ENCODE data around the gene POU6F1.

POU6F1 gene

DNA sequence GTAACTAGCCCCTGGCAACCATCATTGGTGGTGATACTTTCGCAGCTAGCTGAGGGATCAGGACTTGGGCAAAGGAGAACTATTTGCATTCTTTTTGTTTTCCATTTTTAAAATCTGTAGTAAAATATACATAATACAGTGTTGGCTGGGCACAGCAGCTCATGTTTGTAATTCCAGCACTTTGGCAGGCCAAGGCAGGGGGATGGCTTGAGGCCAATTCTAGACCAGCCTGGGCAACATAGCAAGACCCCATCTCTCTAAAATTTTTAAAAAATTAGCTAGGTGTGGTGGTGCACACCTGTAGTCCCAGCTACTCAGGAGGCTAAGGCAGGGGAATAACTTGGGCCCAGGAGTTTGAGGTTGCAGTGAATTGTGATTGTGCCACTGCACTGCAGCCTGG, 64.9 kb downstream of the POU6F1 start:
- no peaks in the 10 kb centered on the region for H3K9me3 ChIP-seq
- TF ChIP-seq, protein P1, sequence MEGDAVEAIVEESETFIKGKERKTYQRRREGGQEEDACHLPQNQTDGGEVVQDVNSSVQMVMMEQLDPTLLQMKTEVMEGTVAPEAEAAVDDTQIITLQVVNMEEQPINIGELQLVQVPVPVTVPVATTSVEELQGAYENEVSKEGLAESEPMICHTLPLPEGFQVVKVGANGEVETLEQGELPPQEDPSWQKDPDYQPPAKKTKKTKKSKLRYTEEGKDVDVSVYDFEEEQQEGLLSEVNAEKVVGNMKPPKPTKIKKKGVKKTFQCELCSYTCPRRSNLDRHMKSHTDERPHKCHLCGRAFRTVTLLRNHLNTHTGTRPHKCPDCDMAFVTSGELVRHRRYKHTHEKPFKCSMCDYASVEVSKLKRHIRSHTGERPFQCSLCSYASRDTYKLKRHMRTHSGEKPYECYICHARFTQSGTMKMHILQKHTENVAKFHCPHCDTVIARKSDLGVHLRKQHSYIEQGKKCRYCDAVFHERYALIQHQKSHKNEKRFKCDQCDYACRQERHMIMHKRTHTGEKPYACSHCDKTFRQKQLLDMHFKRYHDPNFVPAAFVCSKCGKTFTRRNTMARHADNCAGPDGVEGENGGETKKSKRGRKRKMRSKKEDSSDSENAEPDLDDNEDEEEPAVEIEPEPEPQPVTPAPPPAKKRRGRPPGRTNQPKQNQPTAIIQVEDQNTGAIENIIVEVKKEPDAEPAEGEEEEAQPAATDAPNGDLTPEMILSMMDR (IDR thresholded peaks at IDR 0.05) = no peak
- H3K36me3 ChIP-seq = no peaks in the 10 kb centered on the region
- H3K4me3 ChIP-seq (ENCODE audit: low read depth in 1 of 2, low read length in 1 of 2) = no peak overlapping the region
- H3K27me3 ChIP-seq = no peaks in the 10 kb centered on the region
- H3K4me1 ChIP-seq (ENCODE audit: control insufficient read depth in 1 of 2, insufficient read depth in 1 of 2, low read depth in 1 of 2, low read length in 1 of 2) = no peaks in the 10 kb centered on the region
- no peak overlapping the region for H3K27ac ChIP-seq

DNA sequence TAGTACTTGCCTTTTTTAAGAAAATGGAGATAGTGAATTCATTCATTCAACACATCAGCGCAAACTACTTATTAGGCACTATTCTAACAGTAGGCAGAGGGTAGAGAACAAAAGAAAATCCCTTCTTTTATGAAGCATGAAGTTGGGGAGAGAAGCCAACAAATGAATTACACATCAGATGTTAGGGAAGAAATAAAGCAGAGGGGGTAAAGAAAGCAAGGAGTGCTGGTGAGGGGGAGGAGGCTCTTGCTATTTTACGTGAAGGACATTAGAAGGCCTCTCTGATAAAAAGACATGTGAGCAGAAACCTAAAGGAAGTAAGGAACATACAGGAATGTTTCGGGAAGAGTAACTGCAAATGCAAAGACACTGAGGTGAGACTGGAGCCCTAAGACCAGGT, 67.1 kb downstream of the POU6F1 start:
- Histone ChIP-seq H3K9me3 (no peaks in the 10 kb centered on the region), H3K4me1 (ENCODE audit: control insufficient read depth in 1 of 2, insufficient read depth in 1 of 2, low read depth in 1 of 2, low read length in 1 of 2) (no peaks in the 10 kb centered on the region), H3K36me3 (no peaks in the 10 kb centered on the region), H3K27me3 (no peaks in the 10 kb centered on the region), H3K4me3 (ENCODE audit: low read depth in 1 of 2, low read length in 1 of 2) (no peak overlapping the region), H3K27ac (no peak overlapping the region)
- TF ChIP-seq, protein P1 (IDR thresholded peaks at IDR 0.05) = no peak

DNA sequence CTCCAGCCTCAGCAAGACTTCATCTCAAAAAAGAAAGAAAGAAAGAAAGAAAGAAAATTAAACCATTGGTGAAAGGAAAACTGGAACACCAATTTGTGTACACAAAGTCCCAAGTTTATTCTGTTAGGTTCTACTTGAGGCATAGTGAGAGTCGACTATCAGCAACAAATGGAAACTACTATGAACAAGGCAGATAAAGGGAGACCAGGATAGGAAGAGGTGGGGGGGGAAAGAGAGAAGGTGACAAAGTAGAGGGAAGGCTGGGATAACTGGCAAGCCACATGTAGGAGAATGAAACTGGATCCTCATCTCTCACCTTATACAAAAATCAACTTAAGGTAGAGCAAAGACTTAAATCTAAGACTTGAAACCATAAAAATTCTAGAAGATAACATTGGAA, 70.6 kb downstream of the POU6F1 start:
- H3K9me3 ChIP-seq = no peaks in the 10 kb centered on the region
- H3K27ac ChIP-seq = no peak overlapping the region
- H3K4me1 ChIP-seq (ENCODE audit: control insufficient read depth in 1 of 2, insufficient read depth in 1 of 2, low read depth in 1 of 2, low read length in 1 of 2) = no peaks in the 10 kb centered on the region
- TF ChIP-seq, protein P1 (IDR thresholded peaks at IDR 0.05) = no peak
- H3K27me3 ChIP-seq = no peaks in the 10 kb centered on the region
- no peak overlapping the region for H3K4me3 ChIP-seq (ENCODE audit: low read depth in 1 of 2, low read length in 1 of 2)
- H3K36me3 ChIP-seq = no peaks in the 10 kb centered on the region

DNA sequence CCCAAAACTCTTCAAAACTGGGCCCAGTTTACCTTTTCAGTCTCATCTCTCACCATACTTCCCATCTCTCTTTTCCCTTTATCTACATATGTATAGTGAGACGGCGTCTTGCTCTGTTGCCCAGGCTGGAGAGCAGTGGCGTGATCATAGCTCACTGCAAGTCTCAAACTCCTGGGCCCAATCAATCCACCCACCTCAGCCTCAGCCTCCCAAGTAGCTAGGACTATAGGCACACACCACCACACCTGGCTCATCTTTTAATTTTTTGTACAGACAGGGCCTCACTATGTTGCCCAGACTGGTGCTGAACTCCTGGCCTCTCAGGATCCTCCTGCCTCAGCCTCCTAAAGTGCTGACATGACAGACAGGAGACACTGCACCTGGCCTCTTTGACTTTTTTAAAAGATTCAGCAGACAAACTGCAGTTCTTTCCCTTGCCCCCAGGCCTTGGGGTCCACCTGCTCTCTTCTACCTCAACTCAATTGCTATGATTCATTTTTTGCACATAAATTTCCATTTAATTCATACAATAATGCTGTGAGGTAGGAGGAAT, 78.5 kb downstream of the POU6F1 start:
- no peaks in the 10 kb centered on the region for H3K4me1 ChIP-seq (ENCODE audit: control insufficient read depth in 1 of 2, insufficient read depth in 1 of 2, low read depth in 1 of 2, low read length in 1 of 2)
- no peaks in the 10 kb centered on the region for H3K27me3 ChIP-seq
- H3K36me3 ChIP-seq = peaks cover 12% of the 10 kb centered on the region

More for the DNA sequence above, 78.5 kb downstream of the POU6F1 start:
- H3K27ac ChIP-seq = no peak overlapping the region
- H3K9me3 ChIP-seq = no peaks in the 10 kb centered on the region
- TF ChIP-seq, protein P1 (IDR thresholded peaks at IDR 0.05) = no peak
- H3K4me3 ChIP-seq (ENCODE audit: low read depth in 1 of 2, low read length in 1 of 2) = no peak overlapping the region
